Left ventricle myocardium inferior (tissue), 1 donor: Measurements from ENCODE around the gene SPARC. TPM values are rescaled to one million over a fixed set of nuclear protein-coding genes. Genes with fewer than 3 reads are reported as not detected.
"Not testable (repeated sequence)": the region's sequence is repeated elsewhere in the genome, so short reads cannot be mapped to it uniquely, and the experiment has no call there.

Experiments
- DNase-seq: peaks from one replicate; pipeline ENCODE4 v3.0.0-alpha.2; 2020
- H3K27ac ChIP-seq: fragments of 200-600 bp; replicated peaks from 2 replicates; pipeline ENCODE4 v1.8.0; 2021
- H3K27me3 ChIP-seq: fragments of 200-600 bp; 2 replicates; pipeline ENCODE4 v1.8.0; 2021; ENCODE audit warnings: low read depth
- H3K36me3 ChIP-seq: fragments of 200-600 bp; 2 replicates; pipeline ENCODE4 v1.8.0; 2021
- H3K4me1 ChIP-seq: fragments of 200-600 bp; 2 replicates; pipeline ENCODE4 v1.8.0; 2021
- H3K4me3 ChIP-seq: fragments of 200-600 bp; 2 replicates; pipeline ENCODE4 v1.8.0; 2021; ENCODE audit warnings: mild to moderate bottlenecking, moderate library complexity
- H3K9me3 ChIP-seq: fragments of 200-600 bp; replicated peaks from 2 replicates; pipeline ENCODE4 v1.8.0; 2021
- intact Hi-C: fragments of 100-400 bp; cut with micrococcal nuclease; formaldehyde crosslinking; loops from one replicate; pipeline ENCODE4 v1.11.0; 2022
- total RNA-seq: library from RNA; stranded (reverse); fragmentation: NEBNext Ultra II Directional; extraction: Animal tissue kit (Norgen Biotek cat#: 25700); gene quantifications from one replicate; pipeline ENCODE4 v1.2.1, GENCODE V29; 2021
- TF ChIP-seq, protein P1 (sequence below): fragments of 200-600 bp; IDR thresholded peaks from 2 replicates; pipeline ENCODE4 v1.8.0; 2021; ENCODE audit warnings: antibody characterized with exemption, mild to moderate bottlenecking, borderline replicate concordance
- donor health status: DM: no; HTN: yes; CAD: no; lungs with severe emphysema.

Gene SPARC
- total RNA-seq, 1 donor from 2014 or later, result 477 TPM

GRCh38 chr5:151680944-151681427 is 5.7 kb downstream of the SPARC start:
- Histone ChIP-seq H3K4me1 (peaks cover 88% of the 10 kb centered on the region), H3K27me3 (no peaks in the 10 kb centered on the region), H3K4me3 (peak overlapping the region; percentile 78), H3K27ac (peak overlapping the region; percentile 93), H3K36me3 (no peaks in the 10 kb centered on the region), H3K9me3 (no peaks in the 10 kb centered on the region)
- TF ChIP-seq, protein P1, sequence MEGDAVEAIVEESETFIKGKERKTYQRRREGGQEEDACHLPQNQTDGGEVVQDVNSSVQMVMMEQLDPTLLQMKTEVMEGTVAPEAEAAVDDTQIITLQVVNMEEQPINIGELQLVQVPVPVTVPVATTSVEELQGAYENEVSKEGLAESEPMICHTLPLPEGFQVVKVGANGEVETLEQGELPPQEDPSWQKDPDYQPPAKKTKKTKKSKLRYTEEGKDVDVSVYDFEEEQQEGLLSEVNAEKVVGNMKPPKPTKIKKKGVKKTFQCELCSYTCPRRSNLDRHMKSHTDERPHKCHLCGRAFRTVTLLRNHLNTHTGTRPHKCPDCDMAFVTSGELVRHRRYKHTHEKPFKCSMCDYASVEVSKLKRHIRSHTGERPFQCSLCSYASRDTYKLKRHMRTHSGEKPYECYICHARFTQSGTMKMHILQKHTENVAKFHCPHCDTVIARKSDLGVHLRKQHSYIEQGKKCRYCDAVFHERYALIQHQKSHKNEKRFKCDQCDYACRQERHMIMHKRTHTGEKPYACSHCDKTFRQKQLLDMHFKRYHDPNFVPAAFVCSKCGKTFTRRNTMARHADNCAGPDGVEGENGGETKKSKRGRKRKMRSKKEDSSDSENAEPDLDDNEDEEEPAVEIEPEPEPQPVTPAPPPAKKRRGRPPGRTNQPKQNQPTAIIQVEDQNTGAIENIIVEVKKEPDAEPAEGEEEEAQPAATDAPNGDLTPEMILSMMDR, result no peak
- no peak for DNase-seq
- intact Hi-C loops, result no loop called here

DNA sequence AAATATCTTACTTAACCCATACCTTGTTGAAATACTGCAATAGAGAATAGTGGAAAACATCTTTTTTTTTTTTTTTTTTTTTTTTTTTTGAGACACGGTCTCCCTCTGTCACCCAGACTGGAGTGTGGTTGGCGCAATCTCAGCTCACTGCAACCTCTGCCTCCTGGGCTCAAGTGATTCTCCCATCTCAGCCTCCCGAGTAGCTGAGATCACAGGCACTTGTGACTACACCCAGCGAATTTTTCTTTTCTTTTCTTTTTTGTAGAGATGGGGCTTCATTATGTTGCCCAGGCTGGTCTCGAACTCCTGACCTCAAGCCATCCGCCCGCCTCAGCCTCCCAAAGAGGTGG is 6.6 kb downstream of the SPARC start:
- DNase-seq, H3K36me3 ChIP-seq, H3K27me3 ChIP-seq, H3K9me3 ChIP-seq, intact Hi-C loops: not testable (repeated sequence)
- peaks cover 97% of the 10 kb centered on the region for H3K4me1 ChIP-seq
- peak overlapping the region; percentile 93 for H3K27ac ChIP-seq
- H3K4me3 ChIP-seq, result peak overlapping the region; percentile 78

DNA sequence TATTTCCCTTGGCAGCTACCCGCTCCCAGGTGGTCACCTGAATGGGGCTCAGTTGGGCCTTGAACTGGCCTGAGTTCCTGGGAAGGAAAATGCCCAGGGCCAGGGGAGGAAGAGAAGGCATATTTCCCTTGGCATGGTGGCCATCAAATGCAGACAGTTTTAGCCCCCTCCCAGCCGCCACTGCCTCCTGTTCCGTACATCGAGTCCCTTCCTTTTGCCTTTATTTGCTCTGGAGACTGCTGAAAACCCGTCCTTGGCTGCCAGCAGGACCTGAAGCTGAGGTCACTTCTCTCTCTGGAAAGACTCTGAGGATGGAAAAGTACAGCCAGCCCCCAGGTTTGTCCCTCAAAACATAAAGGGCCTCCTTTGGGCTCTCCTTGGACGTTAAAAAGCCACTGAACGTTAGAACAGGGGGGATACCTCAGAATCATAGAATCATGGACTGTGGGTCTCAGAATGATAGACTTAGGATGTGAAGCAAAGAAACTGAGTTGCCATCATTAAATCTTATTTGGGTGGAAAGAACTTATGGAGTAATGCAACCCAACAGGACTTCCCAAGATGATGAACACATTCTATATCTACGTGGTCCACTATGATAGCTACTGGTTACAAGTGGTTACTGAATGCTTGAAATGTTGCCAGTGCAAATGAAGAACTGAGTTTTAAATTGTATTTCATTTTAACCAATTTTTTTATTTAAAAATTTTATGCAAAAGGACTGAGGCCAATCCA is 7.1 kb downstream of the SPARC start:
- H3K4me1 ChIP-seq, result peaks cover 100% of the 10 kb centered on the region
- peak overlapping the region; percentile 93 for H3K27ac ChIP-seq
- no peaks in the 10 kb centered on the region for H3K27me3 ChIP-seq
- TF ChIP-seq, protein P1, result no peak
- peak overlapping the region; percentile 78 for H3K4me3 ChIP-seq
- H3K9me3 ChIP-seq, result no peaks in the 10 kb centered on the region
- intact Hi-C loops, result no loop called here
- peaks cover 10% of the 10 kb centered on the region for H3K36me3 ChIP-seq
- no peak for DNase-seq

DNA sequence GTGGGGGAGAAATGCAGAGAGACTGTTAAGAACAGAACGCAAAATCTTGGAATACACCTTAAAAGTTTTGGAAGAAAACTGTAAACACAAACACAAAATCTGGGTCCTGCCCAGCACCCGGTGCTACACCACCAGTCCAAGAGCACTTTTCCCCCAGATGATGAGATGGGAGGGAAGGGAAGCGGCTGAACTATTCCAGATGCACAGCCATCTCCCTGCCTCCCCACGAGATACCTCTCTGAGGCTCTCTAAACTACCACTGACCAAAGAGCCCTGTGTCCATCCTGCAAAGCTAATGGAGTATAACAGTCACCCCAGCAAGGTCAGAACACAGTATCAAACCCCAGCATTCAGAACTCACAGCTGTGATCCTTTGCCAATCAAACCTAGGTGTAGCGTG is 8.0 kb downstream of the SPARC start:
- Histone ChIP-seq H3K4me3 (peak overlapping the region; percentile 78), H3K4me1 (peaks cover 100% of the 10 kb centered on the region), H3K27me3 (no peaks in the 10 kb centered on the region), H3K27ac (peak overlapping the region; percentile 93), H3K9me3 (no peaks in the 10 kb centered on the region), H3K36me3 (peaks cover 17% of the 10 kb centered on the region)
- DNase-seq, result no peak
- TF ChIP-seq, protein P1, result no peak
- intact Hi-C loops, result no loop called here

DNA sequence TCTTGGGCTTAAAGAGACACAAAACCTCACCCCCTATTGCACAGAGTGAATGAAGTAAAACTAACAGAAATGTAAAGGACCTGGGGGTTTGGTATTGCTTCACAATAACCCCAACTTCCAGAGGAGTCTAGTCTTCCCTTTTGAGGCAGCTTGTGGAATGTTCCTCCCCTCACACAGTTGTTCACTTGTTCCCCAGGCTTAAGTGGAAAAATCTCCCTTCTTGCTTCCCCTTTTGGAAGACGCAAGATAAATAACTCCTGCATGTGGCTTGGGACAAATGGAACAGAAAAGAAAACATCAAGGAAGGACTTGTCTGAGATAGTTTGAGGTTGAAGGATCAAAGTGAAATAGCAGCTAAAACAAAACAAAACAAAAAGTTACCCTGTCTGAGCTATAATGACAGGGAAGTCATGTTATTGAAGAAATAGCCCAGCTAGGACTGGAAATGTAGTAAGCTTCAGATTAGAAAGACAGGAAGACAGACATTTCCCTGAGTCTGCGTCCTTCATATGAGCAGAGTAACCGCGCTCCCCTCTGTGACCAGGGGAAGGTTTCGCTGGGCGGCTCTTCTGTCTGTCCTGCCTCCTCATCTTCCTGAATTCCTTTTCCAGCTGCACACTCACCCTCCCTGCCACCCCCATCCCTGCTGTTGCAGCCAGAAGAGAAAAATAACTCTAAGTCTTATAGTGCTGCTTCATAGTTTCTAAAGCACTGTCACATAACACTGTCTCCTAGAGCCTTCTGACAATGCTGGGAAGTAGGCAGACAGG is 8.8 kb downstream of the SPARC start:
- peaks cover 24% of the 10 kb centered on the region for H3K36me3 ChIP-seq
- no peaks in the 10 kb centered on the region for H3K9me3 ChIP-seq
- intact Hi-C loops, result no loop called here
- no peaks in the 10 kb centered on the region for H3K27me3 ChIP-seq
- H3K27ac ChIP-seq, result peak overlapping the region; percentile 93
- TF ChIP-seq, protein P1, result no peak
- H3K4me1 ChIP-seq, result peaks cover 100% of the 10 kb centered on the region
- H3K4me3 ChIP-seq, result peak overlapping the region; percentile 78
- DNase-seq, result peak; percentile 52

- no peaks in the 10 kb centered on the region for H3K9me3 ChIP-seq
- peak overlapping the region; percentile 93 for H3K27ac ChIP-seq
- DNase-seq, result no peak
- H3K27me3 ChIP-seq, result no peaks in the 10 kb centered on the region
- peaks cover 100% of the 10 kb centered on the region for H3K4me1 ChIP-seq
- intact Hi-C loops, result no loop called here
- peaks cover 29% of the 10 kb centered on the region for H3K36me3 ChIP-seq
- peak overlapping the region; percentile 78 for H3K4me3 ChIP-seq
- TF ChIP-seq, protein P1, result no peak
These were observed 10.0 kb downstream of the SPARC start for GRCh38 chr5:151676719-151677118.
